HG02938 (cell line): ENCODE data around the gene UPP1.

ENCODE experiments used
- ATAC-seq: cut with Tn5 transposase; IDR thresholded peaks from one replicate; pipeline ENCODE4 v1.9.1; 2021; ENCODE audit warnings: mild to moderate bottlenecking, moderate library complexity; ENCODE audit not compliant: unreplicated experiment

Gene UPP1

DNA sequence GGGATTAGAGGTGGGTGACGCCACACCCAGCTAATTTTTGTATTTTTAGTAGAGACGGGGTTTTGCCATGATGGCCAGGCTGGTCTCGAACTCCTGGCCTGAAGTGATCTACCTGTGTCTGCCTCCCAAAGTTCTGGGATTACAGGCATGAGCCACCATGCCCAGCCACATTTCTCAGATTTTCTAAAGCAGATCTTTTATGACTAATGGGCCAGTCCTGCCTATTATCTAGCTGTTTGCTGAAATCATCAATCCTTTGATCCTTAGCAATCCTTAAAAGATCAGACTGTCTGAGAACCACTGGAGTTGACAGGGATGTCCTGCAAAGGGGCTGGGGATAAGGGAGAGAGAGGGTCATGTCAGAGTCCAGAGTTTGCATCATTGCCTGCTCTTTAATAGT, 61.0 kb downstream of the UPP1 start:
- ATAC-seq = no peak

DNA sequence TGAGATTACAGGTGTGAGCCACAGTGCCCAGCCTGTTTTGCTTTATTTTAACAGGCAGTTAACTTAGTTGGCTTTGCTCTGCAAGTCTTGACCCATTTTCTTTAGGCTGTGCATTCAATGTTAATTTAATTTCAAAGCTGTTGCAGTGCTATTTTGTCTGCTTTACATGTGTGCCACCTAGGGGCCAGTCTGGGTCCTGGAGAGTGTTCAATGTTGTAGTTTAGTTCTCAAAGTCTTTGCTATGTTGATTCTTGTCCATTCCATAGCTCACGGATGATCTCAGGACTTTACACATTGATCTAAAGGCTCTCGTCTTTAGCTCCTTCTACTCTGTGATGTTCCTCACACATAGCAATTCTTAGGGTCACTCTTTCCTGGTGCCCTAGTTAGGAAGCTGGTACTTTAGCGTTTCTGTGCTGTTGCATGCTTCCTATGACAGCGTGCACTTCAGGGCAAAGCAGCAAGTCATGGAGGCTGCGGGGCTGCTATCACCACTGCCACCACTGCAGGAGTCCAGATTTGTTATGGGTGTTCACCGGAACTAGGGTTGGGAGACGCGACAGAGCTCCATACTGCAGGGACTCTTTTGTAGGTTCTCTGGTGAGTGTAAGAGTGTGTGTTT, 65.8 kb downstream of the UPP1 start:
- no peak for ATAC-seq
